ENCODE measurements around the gene KCND3. TPM values are rescaled to one million over a fixed set of nuclear protein-coding genes. Genes with fewer than 3 reads are reported as not detected.

The KCND3 gene
- total and polyA plus RNA-seq, 2 of the 4 experiments (the other 2 are of a cell fraction) = under 0.01 to 0.03 TPM

- Histone ChIP-seq H3K23ac (ENCODE audit: low read depth, low read length) (no peak overlapping the region; the same call in 1 of the 2 replicates), H3K36me3 (ENCODE audit: control insufficient read depth, insufficient read depth, low read length) (no peaks in the 10 kb centered on the region), H3K27ac (ENCODE audit: insufficient read depth, low read length) (no peak overlapping the region), H3K4me2 (ENCODE audit: low read depth, low read length) (no peak overlapping the region), H3K9me1 (ENCODE audit: insufficient read depth, low read length) (no peaks in the 10 kb centered on the region), H4K20me1 (ENCODE audit: insufficient read depth, low read length) (no peaks in the 10 kb centered on the region), H2BK20ac (ENCODE audit: low read depth, low read length) (no peak overlapping the region), H4K5ac (ENCODE audit: low read depth, low read length) (no peak overlapping the region), H2BK5ac (ENCODE audit: low read depth, low read length, poor library complexity, severe bottlenecking) (no peak overlapping the region), H2BK15ac (ENCODE audit: low read depth, low read length) (no peak overlapping the region), H3K4ac (ENCODE audit: low read depth, low read length) (no peak overlapping the region), H2AK9ac (replicated peaks; ENCODE audit: low read depth, low read length, poor library complexity) (no peak overlapping the region), H4K8ac (ENCODE audit: low read depth in 2 of 2, low read length in 2 of 2) (no peak overlapping the region), H2AK5ac (ENCODE audit: low read depth, low read length) (no peak overlapping the region), H3K27me3 (ENCODE audit: control insufficient read depth, insufficient read depth, low read length) (peaks cover 48% of the 10 kb centered on the region), H3K4me3 (ENCODE audit: insufficient read depth, low read depth, low read length) (no peak overlapping the region), H2AFZ (replicated peaks; ENCODE audit: low read length, poor library complexity) (no peak overlapping the region), H2BK120ac (ENCODE audit: low read depth, low read length) (no peak overlapping the region), H4K91ac (ENCODE audit: insufficient read depth, low read depth, low read length) (no peak overlapping the region), H3K9me3 (ENCODE audit: control insufficient read depth, insufficient read depth, low read length) (no peaks in the 10 kb centered on the region), H3K14ac (replicated peaks; ENCODE audit: low read depth, low read length) (no peak overlapping the region), H3K79me1 (ENCODE audit: low read depth in 1 of 2, low read length in 2 of 2) (no peaks in the 10 kb centered on the region), H3K9ac (ENCODE audit: low read depth, low read length) (no peak overlapping the region), H3K56ac (ENCODE audit: extremely low read depth, insufficient read depth, low read length) (no peak overlapping the region), H3K4me1 (ENCODE audit: control insufficient read depth, insufficient read depth, low read length) (peaks cover 2% of the 10 kb centered on the region; the same call in 1 of the 2 replicates), H3K18ac (ENCODE audit: low read depth, low read length) (no peak overlapping the region)
- dilution Hi-C loops (cut with HindIII; ENCODE audit: low sequenced_read_pairs, unreplicated experiment) (no loop called here), in situ Hi-C loops (cut with MboI; ENCODE audit: low sequenced_read_pairs) (no loop called here), intact Hi-C loops (cut with micrococcal nuclease) (no loop called here)
- no TSS peak for BruUV-seq (replicated peaks)
- ChIA-PET CTCF (interaction anchor here (2.4 kb wide), 1 partner anchor 547 kb away, joined by 6 read pairs; no protein-coding TSS in a partner anchor), POLR2A (ENCODE audit: unreplicated experiment) (no interaction called here)
- no CpG with 5 or more reads among the region's 5 CpGs for WGBS, 2 experiments (ENCODE audit: extremely low coverage in 2 of 2, insufficient read length in 1 of 2)
- no peak for DNase-seq
- ATAC-seq (ENCODE audit: low read depth) = peak; percentile 55
- peak; percentile 54; the same call in 1 of the 2 replicates for TF ChIP-seq RFX5 (IDR thresholded peaks at IDR 0.05; ENCODE audit: low read depth, low read length)
- TF ChIP-seq MAFK (IDR thresholded peaks at IDR 0.05; ENCODE audit: low read depth, low read length) = no peak
- TF ChIP-seq USF2 (IDR thresholded peaks at IDR 0.05; ENCODE audit: low read depth, low read length) = no peak
- TF ChIP-seq CEBPB (IDR thresholded peaks at IDR 0.05; ENCODE audit: low read depth, low read length) = peak; percentile 73
- no peak for TF ChIP-seq CHD1 (IDR thresholded peaks at IDR 0.05; ENCODE audit: low read depth, low read length)
- no peak for TF ChIP-seq BHLHE40 (IDR thresholded peaks at IDR 0.05; ENCODE audit: low read depth, low read length)
- no peak for TF ChIP-seq MXI1 (IDR thresholded peaks at IDR 0.05; ENCODE audit: borderline replicate concordance, low read depth, low read length)
- no peak for TF ChIP-seq RAD21 (IDR thresholded peaks at IDR 0.05; ENCODE audit: low read length)
These were observed 200.3 kb downstream of the KCND3 start for GRCh38 chr1:111789142-111789541.

Data from IMR-90 (cell line).